GM18519 (cell line): ENCODE measurements around the gene SCG3.

Experiments used
- ATAC-seq: cut with Tn5 transposase; IDR thresholded peaks from one replicate; pipeline ENCODE4 v1.9.1; 2021; ENCODE audit warnings: mild to moderate bottlenecking, moderate library complexity; ENCODE audit not compliant: unreplicated experiment, low FRiP score

SCG3 gene

DNA sequence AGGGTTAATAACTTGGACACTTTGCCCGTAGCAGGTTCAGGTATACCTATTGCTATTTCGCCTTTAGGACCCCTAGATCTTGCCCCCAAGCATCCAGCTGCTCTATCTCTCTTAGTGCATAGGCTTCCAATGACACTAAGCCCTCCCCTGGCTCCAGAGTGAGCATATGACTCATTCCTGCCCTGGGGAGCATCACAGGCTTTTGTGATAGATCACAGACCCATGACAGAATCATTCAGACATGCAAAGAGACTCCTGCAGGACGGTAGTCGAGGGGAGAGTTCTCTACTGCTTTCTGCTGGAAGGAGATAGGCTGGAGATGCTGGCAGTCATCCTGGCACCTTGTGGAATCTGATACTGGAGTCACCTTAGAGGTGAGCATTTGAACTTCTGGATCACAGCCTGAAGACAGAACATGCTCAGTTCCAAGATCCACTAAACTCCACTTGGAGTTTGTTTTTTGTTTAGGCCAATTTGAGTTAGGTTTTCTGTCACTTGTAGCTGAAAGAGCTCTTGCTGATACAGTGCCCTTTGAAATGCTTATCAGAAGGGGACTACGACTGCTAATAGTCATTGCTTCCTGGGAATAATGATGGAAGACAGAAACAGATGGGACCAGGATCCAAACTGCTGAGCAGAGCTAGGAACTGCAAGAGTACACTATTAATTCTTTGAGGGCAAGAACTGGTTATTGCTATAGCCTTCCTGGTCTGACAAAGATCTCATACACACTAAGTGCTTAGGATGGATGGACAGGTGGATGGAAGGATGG lies 45.2 kb downstream of the SCG3 start:
- ATAC-seq = peak; percentile 82

DNA sequence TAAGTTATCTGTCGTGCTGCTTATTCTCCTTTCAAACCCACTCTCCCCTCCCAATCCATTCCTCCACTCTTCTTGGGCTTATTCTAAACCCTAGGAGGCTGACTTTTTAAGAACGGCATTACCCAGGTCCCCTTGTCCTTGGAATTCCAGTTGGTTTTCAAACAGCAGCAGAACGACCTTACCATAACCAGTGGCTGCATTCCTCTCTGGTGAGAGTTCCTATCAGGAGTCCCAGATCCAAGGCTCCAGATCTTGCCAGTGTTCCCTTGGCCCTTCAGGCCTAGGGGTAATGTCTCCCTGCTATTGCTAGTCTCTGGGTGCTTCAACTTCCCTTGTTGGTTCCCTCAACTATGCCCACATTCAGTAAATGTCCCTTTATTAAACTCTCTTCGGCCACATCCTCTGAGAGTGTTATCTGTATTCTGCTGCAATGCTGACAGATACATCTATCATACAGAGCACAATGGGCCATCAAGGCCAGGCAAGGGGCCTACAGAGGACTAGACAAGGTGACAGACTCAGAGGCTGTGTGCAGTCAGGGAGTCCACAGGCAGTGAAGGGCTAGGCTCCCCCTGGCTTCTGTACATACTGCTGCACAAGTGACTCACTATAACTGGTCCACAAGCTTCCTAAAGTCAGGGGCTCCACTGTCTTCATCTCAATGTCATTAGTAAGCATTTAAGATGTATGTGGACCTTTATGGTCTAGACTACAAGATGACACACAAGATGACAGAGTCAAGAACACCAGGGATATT lies 46.0 kb downstream of the SCG3 start:
- ATAC-seq = no peak

DNA sequence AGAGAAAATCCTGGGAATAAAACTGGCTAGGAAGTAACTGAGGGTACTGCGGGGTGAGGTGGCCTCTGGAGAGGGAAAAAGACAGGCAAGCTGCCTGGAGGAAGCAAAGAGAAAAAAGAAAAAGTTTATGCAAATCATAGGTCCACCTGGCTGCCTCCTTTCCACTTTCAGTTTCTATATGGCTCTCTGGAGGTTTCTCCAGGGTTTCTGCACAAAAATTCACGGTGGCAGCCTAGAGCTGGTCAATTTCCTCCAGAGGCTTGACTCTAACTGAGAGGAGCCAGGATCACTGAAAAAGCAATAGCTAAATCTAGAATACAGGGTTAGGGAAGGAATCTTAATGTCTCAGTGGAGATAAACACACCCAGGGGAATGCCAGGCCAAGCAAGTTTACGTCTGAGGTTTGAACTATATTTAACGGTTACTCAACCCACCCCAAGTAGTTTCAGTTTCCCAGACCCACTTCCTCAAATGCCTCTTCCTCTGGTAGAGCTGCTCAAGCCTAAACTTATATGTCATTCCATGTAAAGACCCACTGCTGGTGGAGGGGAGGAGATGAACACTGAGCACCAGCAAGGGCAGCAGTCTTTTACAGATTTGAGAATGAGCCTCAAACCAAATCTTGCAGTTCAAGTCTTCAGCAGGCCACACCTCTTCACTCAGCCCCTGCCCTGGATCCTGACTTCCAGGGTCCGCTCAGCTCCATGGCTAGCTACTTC lies 50.4 kb downstream of the SCG3 start:
- ATAC-seq = peak; percentile 44

DNA sequence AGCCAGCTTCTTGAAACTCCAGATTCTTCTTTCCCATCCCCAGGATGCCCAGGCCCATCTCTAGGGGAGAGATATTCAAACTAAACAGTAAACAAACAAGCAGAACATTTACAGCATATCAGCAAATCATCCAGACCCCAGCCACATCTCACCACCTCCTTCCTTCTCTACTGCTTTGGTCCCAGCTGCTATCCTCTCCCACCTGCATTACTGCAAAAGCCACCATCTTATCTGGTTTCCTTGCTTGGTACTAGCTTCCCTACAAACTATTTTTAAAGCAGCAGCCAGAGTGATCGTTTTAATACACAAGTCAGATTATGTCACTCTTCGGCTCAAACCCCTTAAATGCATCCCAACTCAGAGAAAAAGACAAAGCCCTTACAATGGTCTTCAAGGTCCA lies 51.3 kb downstream of the SCG3 start:
- ATAC-seq = no peak

DNA sequence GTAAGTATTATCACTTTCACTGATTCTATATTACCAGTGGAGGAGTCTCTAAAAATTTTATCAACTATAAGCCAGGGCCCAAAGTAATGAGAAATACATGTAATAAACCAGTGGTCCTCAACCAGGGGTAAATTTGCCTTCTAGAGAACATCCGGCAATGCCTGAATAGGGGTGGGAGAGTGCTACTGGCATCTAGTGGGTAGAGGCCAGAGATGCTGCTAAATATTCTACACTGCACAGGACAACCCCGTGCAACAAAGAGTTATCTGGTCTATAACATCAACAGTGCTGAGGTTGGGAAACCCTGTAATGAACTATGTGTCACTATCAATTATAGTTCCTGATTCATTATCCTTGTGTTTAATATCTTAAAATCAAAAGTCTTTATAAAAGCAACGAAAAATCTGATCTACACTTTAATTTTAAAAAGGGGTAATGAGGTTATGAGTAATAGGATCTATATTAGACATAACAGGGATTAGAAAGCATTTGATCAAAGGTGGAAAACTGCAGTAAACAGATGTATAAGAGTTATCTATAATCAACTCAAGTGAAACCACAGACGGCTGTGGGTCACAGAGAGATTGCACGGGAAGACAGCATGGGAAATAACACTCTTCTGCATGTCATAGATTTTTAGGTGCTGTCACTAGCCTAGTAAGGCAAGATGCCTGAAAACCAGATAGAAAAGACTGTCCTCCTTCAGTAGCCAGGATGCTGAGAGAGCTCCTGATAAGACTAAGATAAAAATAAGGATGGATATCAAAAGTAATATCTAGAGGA lies 54.1 kb downstream of the SCG3 start:
- ATAC-seq = no peak

DNA sequence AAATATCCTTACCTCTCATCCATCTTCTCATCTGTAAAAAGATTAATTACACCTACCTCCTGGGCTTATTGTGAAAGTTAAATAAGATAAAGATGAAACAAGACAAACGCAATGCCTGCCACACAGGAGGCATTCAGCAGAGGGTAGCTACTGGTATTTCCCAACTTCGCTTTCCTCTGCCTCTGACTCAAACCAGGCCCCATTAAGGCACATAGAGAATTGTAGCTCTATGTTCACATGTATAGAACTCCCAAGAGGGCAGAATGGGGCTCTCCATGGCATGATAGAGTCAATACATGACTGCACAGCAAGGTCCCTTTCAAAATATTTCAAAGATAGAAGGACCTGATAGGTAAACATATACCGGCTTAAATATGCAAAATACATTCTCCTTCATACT lies 54.8 kb downstream of the SCG3 start:
- no peak for ATAC-seq

DNA sequence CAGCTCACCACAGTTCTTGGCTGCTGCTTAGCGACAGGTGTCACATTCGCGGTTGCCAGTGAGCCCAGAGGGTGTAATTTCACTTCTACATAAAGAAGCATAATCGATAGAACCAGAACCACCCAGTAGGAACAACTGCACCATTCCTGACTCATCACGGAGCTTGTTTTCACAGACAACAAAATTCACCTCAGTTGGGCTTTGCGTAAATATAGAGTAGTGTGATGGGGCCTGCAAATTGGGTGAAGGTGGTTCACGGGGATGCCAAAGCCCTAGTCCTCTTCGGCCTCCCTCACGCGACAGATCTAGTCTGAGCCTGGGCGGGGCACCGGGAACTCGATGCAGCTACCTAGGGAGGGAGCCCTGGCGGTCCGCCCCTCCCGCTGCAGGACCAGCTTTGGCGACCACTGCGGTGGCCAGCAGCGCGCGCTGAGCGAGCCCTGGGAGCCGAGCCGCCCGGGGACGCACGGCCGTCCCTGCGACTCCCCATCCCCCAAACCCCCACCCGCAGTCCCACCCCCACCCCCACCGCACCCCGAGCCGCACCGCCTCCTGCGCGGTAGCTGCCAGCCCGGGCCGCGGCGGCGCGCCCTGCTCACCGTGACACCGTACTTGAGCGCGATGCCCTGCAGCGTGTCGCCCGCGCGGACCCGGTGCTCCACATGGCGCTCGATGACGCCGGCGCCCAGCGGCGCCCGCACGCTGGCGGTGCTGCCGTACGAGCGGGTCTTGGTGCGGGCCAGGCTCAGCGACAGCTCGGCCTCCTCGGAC lies 55.6 kb downstream of the SCG3 start:
- ATAC-seq = no peak

DNA sequence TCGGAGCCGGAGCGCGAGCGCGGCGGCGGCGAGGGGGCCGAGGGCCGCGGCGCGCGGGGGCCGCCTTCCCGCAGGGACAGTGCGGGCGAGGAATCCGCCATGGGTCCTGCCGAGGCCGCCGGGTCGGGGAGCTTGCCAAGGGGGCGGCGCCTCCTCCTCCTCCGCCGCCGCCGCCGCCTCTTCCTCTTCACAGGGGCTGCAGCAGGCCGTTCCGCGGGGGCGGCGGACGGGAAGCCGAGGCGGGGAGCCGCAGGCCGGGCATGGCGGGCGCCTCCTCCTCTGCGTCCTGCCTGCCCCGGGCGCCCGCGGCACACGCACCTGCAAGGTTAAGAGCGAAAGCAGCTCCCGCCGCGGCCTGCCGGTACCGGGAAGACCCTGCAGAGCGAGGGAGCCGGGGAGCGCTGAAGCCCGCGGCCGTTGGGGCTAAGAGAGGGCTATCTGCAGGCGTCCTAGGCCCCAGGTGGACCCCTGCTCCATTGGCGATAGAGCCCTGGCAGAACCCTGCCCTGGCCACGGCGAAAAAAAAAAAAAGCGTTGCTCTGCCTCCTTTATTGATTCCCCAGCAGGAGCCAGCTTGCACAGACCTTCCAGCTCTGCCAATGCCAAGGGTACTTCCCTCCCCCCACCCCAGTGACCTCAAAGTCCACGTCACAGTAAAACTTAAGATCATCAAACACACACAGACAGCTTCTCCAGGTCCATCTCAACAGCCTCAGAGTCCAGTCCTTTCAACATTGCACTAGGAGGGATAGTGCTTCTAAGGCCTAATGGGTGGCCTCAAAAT lies 56.4 kb downstream of the SCG3 start, which contains the start of gene LYSMD2:
LYSMD2 (minus strand) TSS at position 134 of the 784 bp plus-strand sequence; CDS start at position 101, 33 bp downstream.
- no peak for ATAC-seq

DNA sequence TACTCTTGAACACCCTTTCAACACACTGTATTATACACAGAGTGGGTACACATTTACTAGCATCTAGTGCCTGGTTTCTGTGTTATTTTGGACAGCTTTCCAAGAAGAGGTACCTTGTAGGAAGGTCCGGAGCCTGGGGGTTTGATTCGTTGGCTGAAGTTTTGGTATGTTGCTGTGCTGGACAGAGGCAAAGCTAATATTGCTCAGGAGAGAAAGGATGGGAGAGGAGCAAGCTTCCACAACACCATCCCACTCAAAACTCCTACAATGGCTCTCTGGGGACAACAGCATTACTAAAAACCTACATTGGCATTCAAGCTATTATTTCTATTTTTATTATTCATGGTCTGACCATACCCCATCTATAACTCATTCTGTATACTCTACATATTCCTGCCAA lies 57.2 kb downstream of the SCG3 start:
- ATAC-seq = no peak

DNA sequence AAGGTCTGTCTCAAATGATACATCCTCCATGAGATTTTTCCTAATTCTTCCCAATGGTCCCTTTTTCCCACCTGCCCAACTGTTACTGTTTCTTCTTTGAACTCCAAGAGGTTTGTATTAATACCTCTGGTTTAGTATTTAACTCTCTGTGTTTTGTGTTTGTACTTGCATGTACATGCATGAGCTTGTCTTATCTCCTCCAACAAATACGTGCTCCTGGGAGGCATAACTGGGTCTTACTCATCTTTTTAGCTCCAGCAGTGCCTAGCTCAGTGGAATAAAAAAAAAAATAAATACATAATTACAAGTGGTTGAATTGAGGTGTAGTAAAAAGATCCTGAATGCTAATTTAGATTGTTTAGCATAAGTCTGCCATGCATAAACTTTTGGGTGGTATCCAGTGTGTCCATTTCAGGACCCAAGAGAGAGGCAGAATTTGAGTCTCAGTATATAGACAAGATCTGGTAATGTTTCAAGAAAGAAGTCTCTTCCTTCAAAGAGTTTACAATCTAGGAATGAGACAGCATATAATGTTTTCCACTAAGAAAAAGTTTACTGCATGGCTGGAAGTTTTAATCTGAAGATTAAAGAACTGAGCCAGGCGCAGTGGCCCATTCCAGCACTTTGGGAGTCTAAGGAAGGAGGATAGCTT lies 57.9 kb downstream of the SCG3 start:
- no peak for ATAC-seq

DNA sequence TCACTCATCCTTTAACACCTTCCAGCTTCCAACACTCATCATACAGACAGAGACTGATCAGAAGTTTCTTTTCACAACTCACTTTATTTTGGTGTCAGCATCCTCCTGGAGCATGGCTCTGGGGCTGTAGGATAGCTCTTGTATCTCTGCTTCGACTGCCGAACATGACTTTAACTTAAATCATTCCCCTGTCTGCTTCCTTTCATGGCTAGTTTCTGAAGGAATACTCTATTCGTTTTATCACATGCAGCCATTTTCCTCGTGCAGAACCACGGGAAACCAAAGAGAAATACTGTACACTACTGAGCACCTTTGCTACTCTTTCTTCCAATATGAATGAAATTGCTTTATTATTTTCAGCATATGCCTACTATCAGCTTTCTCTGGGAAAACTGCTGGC lies 68.0 kb downstream of the SCG3 start:
- no peak for ATAC-seq

DNA sequence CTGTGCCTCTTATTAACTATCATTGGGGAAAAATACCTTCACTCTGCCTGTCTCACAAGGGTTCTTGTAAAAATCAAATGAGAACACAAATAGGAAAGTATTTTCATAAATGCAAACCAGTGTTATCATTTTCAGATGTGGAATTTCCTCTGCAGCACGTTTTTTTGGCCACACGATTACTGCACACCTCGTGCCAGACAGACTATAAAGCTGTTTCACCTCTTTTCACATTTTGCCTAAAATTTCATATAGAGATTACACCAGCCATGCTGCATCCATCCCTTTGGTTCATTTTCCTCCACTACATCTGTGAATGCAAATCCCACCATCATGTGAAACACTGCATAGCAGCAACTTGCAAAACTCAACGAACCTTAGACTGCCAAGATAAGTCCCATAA lies 68.9 kb downstream of the SCG3 start:
- no peak for ATAC-seq

DNA sequence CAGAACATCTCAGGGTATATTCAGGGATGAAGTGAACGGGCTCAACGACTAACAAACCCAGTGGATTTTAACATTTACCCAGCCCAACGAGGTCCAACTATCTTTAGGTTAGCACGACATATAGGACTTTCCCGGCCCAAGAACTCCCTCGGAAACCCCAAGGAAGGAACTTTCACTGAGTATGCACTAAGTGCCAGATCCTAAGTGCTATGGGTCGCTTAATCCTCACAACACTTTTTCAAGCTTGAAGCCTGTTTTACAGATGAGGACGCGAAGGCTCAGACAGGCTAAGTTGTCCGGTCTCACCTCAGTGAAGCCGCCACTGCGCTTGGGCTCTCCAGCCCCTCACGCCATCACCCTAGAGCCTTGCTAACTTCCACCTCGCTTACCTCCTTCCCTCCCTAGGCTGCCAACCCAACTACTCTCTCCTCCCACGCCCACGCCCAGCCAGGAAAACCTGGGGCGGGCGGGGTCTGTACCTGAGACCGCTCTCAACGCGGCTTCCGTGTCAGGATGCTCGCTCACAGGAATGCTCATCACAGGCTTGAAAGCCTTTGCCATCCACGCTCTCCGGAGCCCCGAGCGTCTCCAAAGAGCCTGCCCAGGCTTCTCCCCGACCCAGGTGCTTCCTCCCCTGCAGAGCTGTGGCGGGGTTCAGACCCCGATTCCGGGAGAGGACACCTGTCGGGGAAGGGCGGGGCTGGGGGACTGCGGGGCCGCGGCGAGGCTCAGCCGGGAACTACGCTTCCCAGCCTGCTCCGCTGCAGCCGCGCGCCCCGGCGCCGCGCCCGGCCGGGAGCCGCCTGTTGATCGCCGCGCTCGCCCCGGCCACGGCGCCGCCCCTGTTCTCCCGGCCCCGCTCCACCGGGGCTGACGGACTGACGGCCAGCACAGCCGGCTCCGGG lies 69.7 kb downstream of the SCG3 start, which contains the start of gene TMOD2:
TMOD2 (plus strand) TSS at position 806 of the 905 bp plus-strand sequence. CDS start 14,845 bp downstream, outside the sequence.
- peak; percentile 65 for ATAC-seq

DNA sequence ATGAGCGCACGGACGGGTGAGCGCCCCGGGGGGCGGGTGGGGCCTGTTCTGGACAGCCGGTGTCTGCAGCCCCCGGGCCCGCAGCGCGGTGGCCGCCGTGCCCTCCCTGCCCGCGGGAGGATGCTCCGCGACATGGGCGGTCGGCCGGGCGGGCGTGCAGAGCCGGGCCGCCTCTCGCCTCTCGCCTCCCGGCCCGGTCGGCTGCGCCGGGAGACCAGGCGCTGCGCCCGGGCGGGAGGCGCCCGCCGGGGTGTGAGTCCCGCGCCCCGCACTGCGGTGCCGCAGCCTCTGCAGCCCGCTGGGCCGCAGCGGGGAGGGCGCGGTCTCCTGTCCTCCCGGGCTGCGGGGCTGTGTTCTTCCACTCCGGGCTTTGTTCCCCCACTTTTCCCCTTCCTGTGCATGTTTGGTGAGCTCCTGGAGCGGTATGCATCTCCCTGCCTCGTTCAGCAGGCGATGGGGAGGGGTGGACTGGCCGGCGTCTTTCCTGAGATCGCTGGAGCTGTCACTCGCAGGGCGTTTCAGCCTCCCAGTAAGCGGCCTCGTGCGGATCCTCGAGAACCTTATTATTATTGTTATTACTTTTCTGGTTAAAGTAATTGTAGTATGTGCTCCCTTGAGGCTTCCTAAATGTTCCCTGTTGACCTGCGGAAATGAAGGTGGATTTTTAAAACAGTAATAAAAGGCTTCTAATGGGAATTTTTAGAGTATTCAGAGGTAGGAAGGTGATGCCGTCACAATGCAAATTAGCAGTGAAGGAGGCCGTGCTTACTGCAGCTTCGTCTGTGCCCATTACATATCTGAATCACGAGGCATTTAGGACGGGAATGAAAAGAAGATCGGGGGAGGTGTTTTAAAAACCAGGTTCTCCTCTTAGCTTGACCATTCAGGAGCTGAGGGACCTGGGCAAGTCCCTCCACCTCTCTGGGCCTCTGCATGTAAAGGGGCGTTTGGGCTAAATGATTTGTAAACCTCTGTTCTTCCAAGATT lies 70.7 kb downstream of the SCG3 start:
- ATAC-seq = peak; percentile 14

DNA sequence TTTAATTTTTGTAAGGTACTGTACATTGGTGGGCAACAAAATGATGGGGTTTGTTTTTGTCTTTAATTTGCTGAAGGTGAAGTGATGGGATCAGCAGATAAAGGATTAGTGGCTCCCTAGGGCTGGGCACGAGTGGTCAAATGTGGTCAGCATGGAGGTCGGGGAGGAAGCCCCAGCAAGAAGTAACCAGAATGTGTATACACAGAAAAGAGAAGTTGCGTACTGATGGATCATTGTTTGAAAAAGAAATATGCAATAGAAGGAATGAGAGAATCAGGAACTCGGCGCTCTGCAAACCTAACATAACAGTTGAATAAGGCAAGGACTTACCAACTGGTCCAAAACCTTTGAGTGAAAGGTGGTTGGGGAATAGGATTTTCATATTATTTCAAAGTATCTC lies 71.6 kb downstream of the SCG3 start:
- no peak for ATAC-seq

DNA sequence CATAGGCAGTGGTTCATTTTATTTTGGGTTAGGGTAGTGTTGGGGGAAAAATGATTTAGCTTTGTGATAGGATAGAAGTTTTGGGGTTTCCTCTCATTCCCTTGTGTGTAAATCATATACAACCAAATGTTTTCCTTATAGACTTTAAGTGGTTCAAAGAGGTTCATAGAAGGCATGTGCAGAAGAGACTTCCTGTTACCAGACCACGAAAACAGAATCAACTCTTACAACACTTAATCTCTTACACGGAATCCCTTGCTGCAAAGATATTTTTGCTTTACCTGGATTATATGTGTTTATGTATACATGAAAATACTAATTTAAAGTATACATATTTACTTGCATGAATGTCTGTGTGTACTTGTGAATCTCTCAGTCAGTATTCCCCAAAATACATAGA lies 73.0 kb downstream of the SCG3 start:
- ATAC-seq = no peak
